GM13977 (cell line): ENCODE measurements around the gene C1QTNF7.

Experiments
- DNase-seq: peaks from one replicate; pipeline ENCODE4 v3.0.0; 2012; ENCODE audit warnings: low spot score
- CTCF ChIP-seq: IDR thresholded peaks from 2 replicates; pipeline ENCODE4 v1.5.1; 2012; ENCODE audit warnings: mild to moderate bottlenecking, control low read depth; ENCODE audit not compliant: insufficient read depth; ENCODE audit errors: extremely low read depth, missing control alignments
- in situ Hi-C: fragments of 300-500 bp; cut with MboI; formaldehyde crosslinking; loops from one replicate; pipeline ENCODE4 v1.12.0; 2022; ENCODE audit warnings: low sequenced_read_pairs, low pct_unique_long_range_greater_than_20kb, mixed read lengths, inconsistent platforms; ENCODE audit not compliant: unreplicated experiment

Gene C1QTNF7

GRCh38 chr4:15385928-15386327 is 41.9 kb upstream of the C1QTNF7 start:
- in situ Hi-C loops: no loop called here
- DNase-seq: no peak
- TF ChIP-seq CTCF: no peak

- TF ChIP-seq CTCF: no peak
- DNase-seq: no peak
- in situ Hi-C loops: no loop called here
Measured at GRCh38 chr4:15390494-15390893, 37.3 kb upstream of the C1QTNF7 start.

GRCh38 chr4:15392053-15392805 is 35.6 kb upstream of the C1QTNF7 start:
- DNase-seq: no peak
- in situ Hi-C loops: no loop called here
- TF ChIP-seq CTCF: no peak

GRCh38 chr4:15395311-15395710 is 32.5 kb upstream of the C1QTNF7 start:
- no peak for DNase-seq
- in situ Hi-C loops: no loop called here
- TF ChIP-seq CTCF: no peak

GRCh38 chr4:15396157-15396800 is 31.6 kb upstream of the C1QTNF7 start:
- DNase-seq: peak; percentile 50
- in situ Hi-C loops: no loop called here
- TF ChIP-seq CTCF: peak; percentile 84

GRCh38 chr4:15398001-15398400 is 29.8 kb upstream of the C1QTNF7 start:
- no peak for DNase-seq
- TF ChIP-seq CTCF: no peak
- in situ Hi-C loops: no loop called here

- in situ Hi-C loops: no loop called here
- no peak for TF ChIP-seq CTCF
Measured at GRCh38 chr4:15398732-15399131, 29.1 kb upstream of the C1QTNF7 start.

More at GRCh38 chr4:15398732-15399131, 29.1 kb upstream of the C1QTNF7 start:
- no peak for DNase-seq
